Germinal center (tissue), 1 donor: Measurements from ENCODE around the gene TMEM132C.
"Not testable (repeated sequence)": the region's sequence is repeated elsewhere in the genome, so short reads cannot be mapped to it uniquely, and the experiment has no call there.

Source experiments
- DNase-seq: peaks from one replicate; pipeline ENCODE4 v3.0.0; 2012; ENCODE audit warnings: mixed read lengths, low spot score

The TMEM132C gene

GRCh38 chr12:128564956-128565355 is 298.0 kb downstream of the TMEM132C start:
- DNase-seq: no peak

- no peak for DNase-seq
Measured at GRCh38 chr12:128567730-128568129, 300.8 kb downstream of the TMEM132C start.

DNA sequence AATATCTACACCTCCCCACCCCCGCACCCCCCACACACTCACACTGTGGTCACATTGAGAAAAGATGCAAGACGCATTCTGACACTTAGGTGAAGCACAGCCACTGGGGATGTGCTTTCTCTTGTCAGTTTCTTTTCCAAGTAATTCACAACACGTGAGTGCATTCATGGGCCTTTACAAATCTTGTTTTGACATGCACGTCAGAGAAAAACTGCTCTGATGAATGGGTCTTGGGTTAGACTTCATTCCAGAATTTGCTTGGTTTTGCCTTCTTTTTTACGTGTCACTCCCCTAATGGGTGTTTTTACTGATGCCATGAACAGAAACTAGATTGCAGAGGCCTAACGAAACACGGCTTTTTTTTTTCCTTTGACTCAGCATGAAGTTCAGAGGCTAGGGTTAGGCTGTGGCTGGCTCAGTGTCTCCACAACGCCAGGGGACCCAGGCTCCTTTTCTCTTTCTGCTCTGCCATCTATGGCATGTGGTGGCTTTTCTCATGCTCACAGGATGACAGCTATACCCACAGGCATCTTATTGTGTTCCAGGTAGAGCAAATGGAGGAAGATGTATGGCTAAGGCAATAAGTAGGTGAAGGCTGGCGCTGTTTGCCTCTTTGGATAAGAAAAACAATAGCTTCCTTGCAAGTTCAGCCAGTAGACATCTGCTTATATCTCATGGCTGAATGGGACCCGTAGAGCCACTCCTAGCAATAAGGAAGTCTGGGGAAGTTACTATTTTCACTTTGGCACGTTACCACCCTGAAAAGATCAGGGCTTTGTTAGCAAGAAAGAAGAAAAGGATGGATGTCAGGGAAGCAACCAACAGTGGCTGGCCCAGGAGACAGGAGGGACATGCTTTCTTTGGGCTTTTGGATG is 303.5 kb downstream of the TMEM132C start:
- DNase-seq: no peak

- no peak for DNase-seq
Measured at GRCh38 chr12:128571906-128572810, 305.2 kb downstream of the TMEM132C start.

GRCh38 chr12:128573907-128574306 is 306.9 kb downstream of the TMEM132C start:
- no peak for DNase-seq

GRCh38 chr12:128578045-128578444 is 311.1 kb downstream of the TMEM132C start:
- DNase-seq: no peak

DNA sequence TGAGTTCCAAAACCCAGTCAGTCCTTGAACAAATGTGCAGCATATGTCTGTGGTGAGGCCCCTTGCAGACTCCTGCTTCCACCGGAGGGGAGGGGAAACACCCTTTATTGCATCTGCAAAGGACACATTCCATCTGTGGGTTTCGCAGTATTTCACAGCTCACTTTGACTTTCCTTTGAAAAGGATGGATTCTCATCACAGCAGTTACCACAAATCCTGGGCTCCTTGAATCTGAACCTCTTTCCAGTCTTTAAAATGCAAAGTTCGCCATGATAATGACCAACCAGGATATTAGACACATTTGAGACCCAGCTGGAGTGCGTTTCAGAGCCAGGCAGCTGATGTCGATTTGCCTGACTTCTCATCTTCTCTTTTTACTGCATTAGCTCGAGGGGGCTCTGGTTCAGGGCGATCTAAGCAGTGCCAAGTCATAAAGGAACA is 314.4 kb downstream of the TMEM132C start:
- no peak for DNase-seq

- no peak for DNase-seq
Measured at GRCh38 chr12:128583453-128583852, 316.5 kb downstream of the TMEM132C start.

- no peak for DNase-seq
Measured at GRCh38 chr12:128586451-128587029, 319.6 kb downstream of the TMEM132C start.

DNA sequence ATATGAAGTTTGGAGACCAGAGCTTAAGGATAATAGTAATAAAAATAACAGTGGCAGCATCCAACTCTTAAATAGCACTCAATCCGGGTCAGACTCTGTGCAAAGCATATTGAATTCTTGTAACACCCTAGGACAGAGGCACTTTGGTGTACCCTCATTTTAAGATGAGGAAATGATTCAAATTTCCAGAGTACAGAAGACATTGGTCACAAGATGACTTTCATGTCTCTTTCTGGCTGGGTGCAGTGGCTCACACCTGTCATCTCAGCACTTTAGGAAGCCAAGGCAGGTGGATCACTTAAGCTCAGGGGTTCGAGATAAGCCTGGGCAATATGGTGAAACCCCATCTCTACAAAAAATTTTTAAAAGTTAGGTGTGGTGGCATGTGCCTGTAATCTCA is 320.9 kb downstream of the TMEM132C start:
- DNase-seq: no peak

GRCh38 chr12:128592220-128592744 is 325.3 kb downstream of the TMEM132C start:
- DNase-seq: no peak

DNA sequence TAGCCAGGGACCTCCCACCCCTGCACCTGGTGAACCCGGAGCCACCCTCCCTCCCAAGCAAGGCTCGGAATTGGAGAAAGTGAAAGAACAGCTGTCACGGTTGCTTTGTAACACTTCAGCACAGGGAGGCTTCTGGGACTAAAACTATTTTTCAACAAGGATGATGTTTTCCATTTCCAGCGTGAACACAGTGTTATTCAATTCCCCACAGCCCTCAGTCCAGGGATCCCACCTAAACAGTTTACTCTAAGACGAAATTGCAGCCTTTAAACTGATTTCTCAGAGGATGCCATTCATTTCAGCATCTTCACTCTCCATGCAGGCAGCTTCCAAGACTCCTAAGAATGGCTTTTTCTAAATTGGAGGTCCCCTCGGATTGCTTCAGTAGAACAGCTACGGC is 327.6 kb downstream of the TMEM132C start:
- no peak for DNase-seq

- no peak for DNase-seq
Measured at GRCh38 chr12:128595609-128596008, 328.6 kb downstream of the TMEM132C start.

DNA sequence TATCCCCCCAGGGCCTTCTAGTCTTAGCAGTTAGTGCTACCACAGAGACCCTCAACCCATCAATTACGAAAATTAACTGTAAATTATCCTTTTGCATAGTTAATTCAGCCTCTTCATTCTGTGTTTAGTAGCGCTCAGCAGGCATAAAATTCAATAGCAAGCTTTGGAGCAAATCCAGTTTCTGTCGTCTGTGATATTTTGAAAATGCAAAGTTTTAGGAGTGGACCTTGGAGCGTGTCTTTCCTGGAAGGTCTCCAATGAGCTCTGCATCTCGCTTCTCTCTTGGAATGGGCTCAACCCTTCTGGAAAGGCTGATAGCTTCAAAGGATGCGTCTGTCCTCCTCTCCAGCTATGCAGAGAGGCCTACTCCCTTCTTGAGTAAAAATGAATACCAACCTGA is 333.9 kb downstream of the TMEM132C start:
- no peak for DNase-seq

DNA sequence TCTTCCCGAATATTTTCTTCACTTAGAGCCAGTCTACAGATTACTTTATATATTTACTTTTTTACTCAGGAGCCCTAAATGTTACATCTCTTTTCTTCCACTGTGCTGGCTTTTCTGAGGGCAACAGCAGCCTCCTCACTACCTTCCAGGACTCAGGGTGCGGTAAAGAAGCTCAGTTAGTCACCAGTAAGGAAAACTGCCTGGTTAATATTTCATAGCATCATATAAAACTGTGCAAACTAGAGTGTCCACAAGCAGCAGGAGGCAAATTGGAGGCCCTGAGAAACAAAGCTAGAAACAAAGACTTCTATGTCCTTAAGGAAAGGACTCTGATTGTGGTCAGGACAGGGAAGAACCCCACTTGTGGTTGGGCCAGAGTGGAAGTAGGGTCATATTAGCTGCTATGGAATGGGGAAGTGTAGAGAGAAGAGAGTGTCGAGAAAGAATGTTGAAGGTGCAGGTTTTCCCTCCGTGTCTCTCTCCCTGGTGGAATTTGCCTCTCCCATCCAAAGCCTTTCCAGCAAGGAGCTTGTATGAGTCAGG is 336.7 kb downstream of the TMEM132C start:
- no peak for DNase-seq

DNA sequence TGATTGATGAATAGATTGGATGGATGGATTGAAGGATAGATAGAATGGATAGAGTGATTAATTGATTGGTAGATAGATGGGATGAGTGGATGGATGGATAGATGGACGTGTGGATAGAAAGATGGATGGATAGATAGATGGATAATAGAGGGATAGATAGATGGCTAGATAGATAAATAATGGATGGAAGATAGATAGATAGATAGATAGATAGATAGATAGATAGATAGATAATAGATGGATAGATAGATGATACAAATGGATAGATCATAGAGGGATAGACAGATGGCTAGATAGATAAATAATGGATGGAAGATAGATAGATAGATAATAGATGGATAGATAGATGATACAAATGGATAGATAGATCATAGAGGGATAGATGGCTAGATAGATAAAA is 337.2 kb downstream of the TMEM132C start:
- DNase-seq: not testable (repeated sequence)

GRCh38 chr12:128606051-128606450 is 339.1 kb downstream of the TMEM132C start:
- DNase-seq: no peak

DNA sequence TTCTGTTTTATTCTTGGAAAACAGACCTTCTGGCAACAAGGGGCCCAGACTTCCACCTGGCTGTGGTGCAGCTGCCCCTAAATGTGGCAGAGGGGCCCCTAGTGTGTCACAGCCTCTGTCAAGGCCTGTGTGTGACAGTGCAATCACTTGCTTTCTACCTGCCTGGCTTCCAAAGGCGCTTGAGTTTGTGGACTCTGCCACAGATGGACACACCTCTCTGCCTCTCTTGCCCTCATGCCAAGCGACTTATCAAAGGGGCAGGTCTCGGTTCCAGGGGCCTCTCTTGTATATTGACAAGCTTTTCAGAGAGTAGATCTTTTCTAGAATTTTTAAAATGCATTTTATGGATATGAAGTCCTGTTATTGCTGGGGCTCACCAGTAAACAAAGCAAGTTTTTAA is 339.6 kb downstream of the TMEM132C start:
- no peak for DNase-seq

DNA sequence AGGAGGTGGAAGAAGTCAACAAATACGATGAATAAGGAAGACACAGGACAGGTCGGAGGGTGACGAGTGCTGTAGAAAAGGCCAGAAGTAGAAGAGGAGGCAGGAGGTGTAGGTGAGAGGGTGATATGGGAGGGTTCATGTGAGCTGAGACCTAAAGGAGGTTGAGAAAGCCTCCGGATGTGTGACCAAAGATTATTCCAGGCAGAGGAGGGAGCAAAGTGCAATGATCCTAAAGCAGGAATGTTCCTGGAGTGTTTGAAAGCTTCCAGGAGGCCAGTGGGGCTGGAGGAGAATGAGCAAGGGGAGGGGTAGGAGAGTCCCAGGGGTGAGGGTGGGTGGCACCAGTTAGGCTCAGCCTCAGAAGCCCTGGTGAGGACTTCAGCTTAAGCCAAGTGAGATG is 340.0 kb downstream of the TMEM132C start:
- DNase-seq: no peak

DNA sequence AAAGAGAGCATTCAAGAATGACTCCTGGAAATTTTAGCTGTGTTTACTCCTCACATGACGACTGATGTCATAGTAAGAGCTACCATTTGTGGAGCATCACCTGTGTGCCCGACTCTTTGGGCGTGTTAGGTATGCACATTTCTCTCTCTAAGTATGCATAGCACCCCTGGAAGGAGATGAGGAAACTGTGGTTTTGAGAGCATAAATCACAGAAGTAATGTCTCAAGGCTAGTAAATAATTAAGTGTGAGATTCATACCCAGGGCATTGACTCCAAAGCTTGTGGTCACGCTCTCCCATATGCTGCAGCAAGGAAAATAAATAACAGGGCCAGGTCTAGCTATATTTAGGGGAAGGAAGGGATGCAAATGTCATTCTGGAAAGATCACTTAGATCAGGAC is 340.7 kb downstream of the TMEM132C start:
- no peak for DNase-seq

- DNase-seq: no peak
Measured at GRCh38 chr12:128609861-128610260, 342.9 kb downstream of the TMEM132C start.

- DNase-seq: no peak
Measured at GRCh38 chr12:128611736-128612135, 344.8 kb downstream of the TMEM132C start.
